Natural killer cell (primary cell): ENCODE results near the gene PCBP3. TPM values are rescaled to one million over a fixed set of nuclear protein-coding genes. Genes with fewer than 3 reads are reported as not detected.

ENCODE experiments used
- ATAC-seq, 3 donors: fragments of 150-1000 bp in 2 of 3; fragments of 200-7000 bp in 1 of 3; cut with Tn5 transposase; 1 replicate in 1 of 3; 2 replicates in 2 of 3; pipeline ENCODE4 v1.10.0; 2021; ENCODE audit warnings: mild to moderate bottlenecking in 2 of 3, moderate library complexity in 2 of 3
- DNase-seq, 2 donors: peaks; one replicate each; pipeline versions ENCODE4 v3.0.0 to v3.0.0-alpha.2; 2013 to 2021; ENCODE audit warnings: mixed read lengths in 1 of 2
- H3K27ac ChIP-seq: one replicate; pipeline ENCODE4 v1.5.1; 2013; ENCODE audit warnings: mild to moderate bottlenecking, low read length
- H3K27me3 ChIP-seq: one replicate; pipeline ENCODE4 v1.6.1; 2013; ENCODE audit warnings: low read length; ENCODE audit not compliant: control insufficient read depth, insufficient read depth
- H3K36me3 ChIP-seq: one replicate; pipeline ENCODE4 v1.6.1; 2013; ENCODE audit warnings: low read length; ENCODE audit not compliant: control insufficient read depth, insufficient read depth
- H3K4me1 ChIP-seq: one replicate; pipeline ENCODE4 v1.6.1; 2013; ENCODE audit warnings: low read length; ENCODE audit not compliant: control insufficient read depth, insufficient read depth
- H3K4me3 ChIP-seq: one replicate; pipeline ENCODE4 v1.5.1; 2013; ENCODE audit warnings: low read length
- H3K9me3 ChIP-seq: one replicate; pipeline ENCODE4 v1.6.1; 2013; ENCODE audit warnings: low read length; ENCODE audit not compliant: control insufficient read depth, insufficient read depth
- H3K27ac Mint-ChIP-seq, 2 donors: one replicate each; pipeline ENCODE4 v1.8.0; 2022; ENCODE audit warnings: mild to moderate bottlenecking in 2 of 2, mixed read lengths in 2 of 2, moderate library complexity in 1 of 2
- H3K27me3 Mint-ChIP-seq, 2 donors: one replicate each; pipeline ENCODE4 v1.8.0; 2022; ENCODE audit warnings: low read depth in 2 of 2, mixed read lengths in 2 of 2
- H3K36me3 Mint-ChIP-seq: one replicate; pipeline ENCODE4 v1.8.0; 2022; ENCODE audit warnings: mixed read lengths
- H3K4me1 Mint-ChIP-seq, 2 donors: one replicate each; pipeline ENCODE4 v1.8.0; 2022; ENCODE audit warnings: mixed read lengths in 2 of 2
- H3K4me3 Mint-ChIP-seq: one replicate; pipeline ENCODE4 v1.8.0; 2022; ENCODE audit warnings: mild to moderate bottlenecking, moderate library complexity, mixed read lengths
- H3K9me3 Mint-ChIP-seq, 2 donors: one replicate each; pipeline ENCODE4 v1.8.0; 2022; ENCODE audit warnings: mixed read lengths in 2 of 2
- whole genome bisulfite sequencing: methylation state at CpG from one replicate; pipeline ENCODE4 v1.1.7; 2013; ENCODE audit warnings: missing lambda C conversion rate; ENCODE audit not compliant: insufficient coverage; 5-methylcytosine and 5-hydroxymethylcytosine counted together
- intact Hi-C: fragments of 100-400 bp; cut with micrococcal nuclease; formaldehyde crosslinking; loops from one replicate; pipeline ENCODE4 v1.14.2; 2022
- total RNA-seq, 4 donors: library from RNA; stranded (reverse); fragments of 120-200 nt in 1 of 4; gene quantifications; one replicate each; pipeline versions ENCODE4 v1.2.3 to v1.2.4, GENCODE V29; 2013 to 2022
- TF ChIP-seq, protein P1 (sequence below): fragments of 200-600 bp; IDR thresholded peaks from one replicate; pipeline ENCODE4 v1.8.0; 2022; ENCODE audit warnings: antibody characterized with exemption

Gene PCBP3
- total RNA-seq, 3 donors from 2014 or later (not counting 1 experiment from before 2014, with no cell fraction given) = 0.50 to 3.0 (median 0.52) TPM

DNA sequence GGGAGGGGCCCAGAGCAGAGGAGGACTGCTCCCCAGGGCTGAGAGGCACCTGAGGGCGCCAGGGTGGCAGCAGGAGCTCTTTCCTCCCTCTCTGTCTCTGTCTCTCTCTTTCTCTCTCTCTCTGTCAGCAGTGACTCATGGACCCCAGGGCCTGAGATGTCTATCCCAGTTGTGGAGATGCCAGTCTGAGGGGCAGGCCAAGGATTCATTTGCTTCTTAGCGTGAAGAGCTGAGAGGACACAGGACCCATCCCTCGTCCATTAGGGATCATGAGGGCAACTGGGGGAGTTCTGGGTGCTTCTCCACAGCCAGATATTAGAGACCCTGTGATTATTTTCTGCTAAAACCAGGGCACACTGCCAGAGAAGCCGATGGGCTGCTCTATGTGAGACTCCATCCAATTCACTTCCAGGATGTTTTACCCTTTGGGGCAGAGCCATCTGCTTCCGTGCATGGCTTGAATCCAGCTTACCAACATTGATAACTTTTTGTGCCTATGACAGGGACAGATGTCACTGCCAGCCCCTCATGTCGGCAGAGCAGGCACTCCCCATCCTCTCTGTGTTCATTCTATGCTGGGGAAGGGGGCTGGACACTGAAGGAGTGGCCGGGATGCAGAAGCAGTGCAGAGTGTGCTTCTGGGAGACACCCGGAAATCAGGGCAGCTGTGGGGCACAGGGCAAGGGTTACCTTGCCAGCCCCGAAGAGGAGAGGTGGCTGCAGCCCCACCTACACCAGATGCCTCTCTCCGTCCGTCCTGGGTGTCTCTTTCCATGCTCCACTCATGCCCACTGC, 4.1 kb upstream of the PCBP3 start:
- WGBS = 78% methylated on average over 11 of the region's 11 CpGs
- H3K9me3 ChIP-seq = no peaks in the 10 kb centered on the region
- peaks cover 11% of the 10 kb centered on the region for H3K4me1 ChIP-seq
- H3K27ac Mint-ChIP-seq = no peak overlapping the region
- ATAC-seq (no peak), DNase-seq (peak in 1 of 2 donors; percentile 24)
- H3K4me1 Mint-ChIP-seq = peaks cover 0 to 3% of the 10 kb centered on the region in 2 donors
- H3K36me3 Mint-ChIP-seq = no peaks in the 10 kb centered on the region
- peaks cover 1% of the 10 kb centered on the region for H3K27me3 ChIP-seq
- no peaks in the 10 kb centered on the region for H3K9me3 Mint-ChIP-seq
- no peak overlapping the region for H3K27ac ChIP-seq
- H3K36me3 ChIP-seq = no peaks in the 10 kb centered on the region
- intact Hi-C loops = no loop called here
- no peak overlapping the region for H3K4me3 Mint-ChIP-seq
- peaks cover 2 to 14% of the 10 kb centered on the region in 2 donors for H3K27me3 Mint-ChIP-seq
- TF ChIP-seq, protein P1, sequence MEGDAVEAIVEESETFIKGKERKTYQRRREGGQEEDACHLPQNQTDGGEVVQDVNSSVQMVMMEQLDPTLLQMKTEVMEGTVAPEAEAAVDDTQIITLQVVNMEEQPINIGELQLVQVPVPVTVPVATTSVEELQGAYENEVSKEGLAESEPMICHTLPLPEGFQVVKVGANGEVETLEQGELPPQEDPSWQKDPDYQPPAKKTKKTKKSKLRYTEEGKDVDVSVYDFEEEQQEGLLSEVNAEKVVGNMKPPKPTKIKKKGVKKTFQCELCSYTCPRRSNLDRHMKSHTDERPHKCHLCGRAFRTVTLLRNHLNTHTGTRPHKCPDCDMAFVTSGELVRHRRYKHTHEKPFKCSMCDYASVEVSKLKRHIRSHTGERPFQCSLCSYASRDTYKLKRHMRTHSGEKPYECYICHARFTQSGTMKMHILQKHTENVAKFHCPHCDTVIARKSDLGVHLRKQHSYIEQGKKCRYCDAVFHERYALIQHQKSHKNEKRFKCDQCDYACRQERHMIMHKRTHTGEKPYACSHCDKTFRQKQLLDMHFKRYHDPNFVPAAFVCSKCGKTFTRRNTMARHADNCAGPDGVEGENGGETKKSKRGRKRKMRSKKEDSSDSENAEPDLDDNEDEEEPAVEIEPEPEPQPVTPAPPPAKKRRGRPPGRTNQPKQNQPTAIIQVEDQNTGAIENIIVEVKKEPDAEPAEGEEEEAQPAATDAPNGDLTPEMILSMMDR = no peak
- no peak overlapping the region for H3K4me3 ChIP-seq

DNA sequence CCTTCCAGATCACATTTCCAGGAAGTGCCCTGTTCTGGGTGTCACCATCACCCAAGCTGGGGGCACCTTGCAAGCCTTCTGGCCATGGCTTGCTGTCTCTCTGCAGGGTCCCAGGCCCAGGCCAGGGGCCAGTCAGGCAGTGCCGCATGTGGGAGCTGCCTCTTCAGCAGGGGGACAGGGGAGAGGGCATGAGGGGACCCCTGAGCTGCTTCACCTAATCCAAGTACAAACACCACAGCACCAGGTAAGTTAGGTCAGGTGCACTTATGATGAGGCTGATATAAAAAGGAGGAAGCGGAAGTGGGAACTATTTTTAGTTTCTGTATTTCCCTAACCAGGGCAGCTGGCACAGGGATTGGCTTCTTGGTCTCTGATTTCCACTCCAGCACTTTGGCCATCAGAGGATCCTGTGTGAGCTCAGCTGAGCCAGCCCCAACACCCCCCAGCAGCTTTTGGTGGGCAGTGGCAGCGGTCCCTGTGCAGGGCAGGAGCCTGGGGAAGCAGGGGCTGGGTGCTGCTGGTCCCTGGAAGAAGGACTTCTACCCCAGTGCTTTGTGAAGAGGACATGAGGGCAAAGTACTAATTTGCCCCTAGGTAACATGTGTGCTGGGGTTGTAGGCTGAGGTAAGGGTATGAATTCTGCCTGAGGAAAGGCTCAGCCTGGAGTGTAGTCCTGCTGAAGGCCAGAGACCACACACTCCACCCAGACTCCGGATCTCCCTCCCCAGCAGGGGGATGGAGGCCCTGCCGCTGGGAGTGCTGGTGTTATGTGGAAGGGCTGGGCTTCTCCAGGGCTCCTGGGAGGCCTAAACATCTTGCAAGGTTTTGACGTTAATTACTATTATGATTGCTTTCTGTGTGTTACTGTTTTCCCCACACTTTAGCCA, 3.3 kb upstream of the PCBP3 start:
- H3K27ac Mint-ChIP-seq = no peak overlapping the region
- WGBS = 58% methylated on average over 4 of the region's 6 CpGs
- H3K27ac ChIP-seq = no peak overlapping the region

DNA sequence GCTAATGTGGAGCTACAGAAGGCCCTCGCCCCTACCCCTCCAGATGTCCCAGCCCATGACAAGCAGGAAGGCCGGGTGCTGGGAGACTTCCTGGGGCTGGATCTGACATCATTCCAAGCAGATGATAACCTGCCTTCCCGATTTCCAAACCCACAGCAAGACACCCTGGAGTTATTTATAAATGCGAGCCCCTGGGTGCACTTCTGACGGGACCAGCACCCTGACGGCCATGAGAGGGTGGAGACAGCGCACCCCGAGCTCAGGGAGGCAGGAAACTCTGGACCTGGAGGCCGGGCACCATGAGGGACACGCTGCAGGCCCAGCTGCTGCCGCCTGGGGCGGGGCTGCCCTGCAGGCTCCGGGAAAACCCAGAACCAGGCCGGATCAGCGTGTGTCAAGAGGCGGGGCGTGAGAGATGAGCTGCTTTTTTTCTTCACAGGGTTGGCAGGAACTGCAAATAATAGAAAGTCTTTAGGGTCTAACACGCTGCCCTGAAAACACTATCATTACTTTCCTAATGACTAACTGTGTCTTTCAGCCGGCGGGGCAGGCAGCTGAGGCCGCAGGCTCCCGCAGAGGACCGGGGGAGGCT, 2.5 kb upstream of the PCBP3 start:
- intact Hi-C loops = no loop called here
- no peaks in the 10 kb centered on the region for H3K36me3 Mint-ChIP-seq
- H3K9me3 Mint-ChIP-seq = peaks cover 0 to 2% of the 10 kb centered on the region in 2 donors
- peaks cover 17 to 23% of the 10 kb centered on the region in 2 donors for H3K27me3 Mint-ChIP-seq
- Histone ChIP-seq H3K27me3 (peaks cover 12% of the 10 kb centered on the region), H3K4me1 (peaks cover 13% of the 10 kb centered on the region), H3K36me3 (no peaks in the 10 kb centered on the region), H3K4me3 (no peak overlapping the region), H3K27ac (no peak overlapping the region), H3K9me3 (no peaks in the 10 kb centered on the region)
- ATAC-seq (no peak), DNase-seq (peak in 1 of 2 donors; percentile 61)
- H3K27ac Mint-ChIP-seq = no peak overlapping the region
- TF ChIP-seq, protein P1 = no peak
- peaks cover 4 to 11% of the 10 kb centered on the region in 2 donors for H3K4me1 Mint-ChIP-seq
- 87% methylated on average over 23 of the region's 23 CpGs for WGBS
- peak overlapping the region; percentile 60 for H3K4me3 Mint-ChIP-seq

More for the DNA sequence above, 3.3 kb upstream of the PCBP3 start:
- H3K36me3 Mint-ChIP-seq = no peaks in the 10 kb centered on the region
- intact Hi-C loops = no loop called here
- peaks cover 9 to 17% of the 10 kb centered on the region in 2 donors for H3K27me3 Mint-ChIP-seq
- H3K4me3 Mint-ChIP-seq = peak overlapping the region; percentile 60
- TF ChIP-seq, protein P1 = no peak
- peaks cover 0 to 6% of the 10 kb centered on the region in 2 donors for H3K4me1 Mint-ChIP-seq
- Histone ChIP-seq H3K4me3 (no peak overlapping the region), H3K9me3 (no peaks in the 10 kb centered on the region), H3K36me3 (no peaks in the 10 kb centered on the region), H3K27me3 (peaks cover 10% of the 10 kb centered on the region), H3K4me1 (peaks cover 13% of the 10 kb centered on the region)
- no peak for ATAC-seq
- H3K9me3 Mint-ChIP-seq = no peaks in the 10 kb centered on the region
- DNase-seq = peak in 1 of 2 donors; percentile 26
